HG03521 (cell line): ENCODE data around the gene REM1.

ENCODE experiments used
- ATAC-seq: cut with Tn5 transposase; IDR thresholded peaks from one replicate; pipeline ENCODE4 v1.9.1; 2021; ENCODE audit warnings: mild to moderate bottlenecking, moderate library complexity; ENCODE audit not compliant: unreplicated experiment

Gene REM1

DNA sequence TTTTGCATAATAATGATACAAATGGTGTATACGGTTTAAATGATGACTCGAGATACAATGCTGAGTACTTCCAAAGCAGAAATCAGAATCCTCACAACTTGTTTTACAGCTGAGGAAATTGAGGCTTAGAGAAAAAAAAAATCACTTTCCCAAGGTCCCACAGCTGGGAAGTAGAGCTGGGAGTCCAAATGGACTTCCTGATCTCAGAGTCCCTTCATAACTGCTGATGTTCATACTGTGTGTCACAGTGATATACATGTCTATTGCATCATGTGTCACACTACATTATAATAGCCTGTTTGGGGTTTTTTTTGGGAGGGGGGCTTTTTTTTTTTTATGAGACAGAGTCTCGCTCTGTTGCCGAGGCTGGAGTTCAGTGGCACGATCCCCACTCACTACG lies 47.6 kb downstream of the REM1 start:
- no peak for ATAC-seq

DNA sequence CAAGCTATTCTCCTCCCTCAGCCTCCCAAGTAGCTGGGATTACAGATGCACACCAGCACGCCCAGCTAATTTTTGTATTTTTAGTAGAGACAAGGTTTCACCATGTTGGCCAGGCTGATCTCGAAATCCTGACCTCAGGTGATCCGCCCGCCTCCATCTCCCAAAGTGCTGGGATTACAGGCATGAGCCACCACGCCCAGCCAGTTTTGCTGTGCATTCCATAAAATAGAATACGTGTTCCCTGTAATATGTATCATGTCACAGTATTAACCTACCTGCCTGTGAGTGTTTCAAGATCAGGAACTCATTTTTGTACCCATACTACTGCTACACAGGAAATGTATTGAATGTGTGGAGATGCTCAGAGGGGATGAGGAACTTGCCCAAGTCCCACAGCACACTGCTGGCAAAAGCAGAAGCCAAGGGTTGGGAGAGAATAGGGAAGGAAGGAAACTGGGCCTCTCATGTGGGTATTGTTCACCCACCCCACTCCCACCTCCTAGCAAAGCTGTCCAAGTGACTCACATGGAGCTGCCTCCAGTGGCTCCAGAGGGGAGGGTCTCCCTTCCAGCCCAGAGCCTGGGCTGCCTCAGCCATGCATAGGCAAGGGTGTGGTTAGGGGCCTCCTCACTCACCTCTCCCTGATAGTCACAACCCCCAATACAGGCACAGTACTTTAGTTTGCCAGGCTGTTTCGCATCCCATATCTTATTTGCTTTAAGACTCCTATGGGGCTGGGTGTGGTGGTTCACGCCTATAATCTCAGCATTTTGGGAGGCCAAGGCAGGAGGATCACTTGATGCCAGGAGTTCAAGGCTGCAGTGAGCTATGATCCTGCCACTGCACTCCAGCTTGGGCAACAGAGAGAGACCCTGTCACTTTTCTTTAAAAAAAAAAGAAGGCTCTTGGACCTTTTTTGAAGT lies 48.5 kb downstream of the REM1 start:
- ATAC-seq, result no peak

DNA sequence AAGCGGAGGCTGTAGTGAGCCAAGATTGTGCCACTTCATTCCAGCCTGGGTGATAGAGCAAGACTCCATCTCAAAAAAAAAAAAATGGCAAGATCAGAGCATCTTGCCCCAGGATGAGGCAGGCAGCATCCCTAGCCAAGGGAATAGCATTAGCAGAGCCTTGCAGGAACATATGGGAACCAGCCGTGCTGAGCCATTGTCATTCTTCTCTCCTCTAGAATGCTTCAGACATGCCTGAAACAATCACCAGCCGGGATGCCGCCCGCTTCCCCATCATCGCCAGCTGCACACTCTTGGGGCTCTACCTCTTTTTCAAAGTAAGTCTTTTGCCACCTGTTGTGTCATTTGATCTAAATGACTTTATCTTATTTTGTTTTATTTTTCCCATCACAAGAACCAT lies 52.2 kb downstream of the REM1 start:
- no peak for ATAC-seq
